ENCODE data around the gene LRRFIP2.

The LRRFIP2 gene

DNA sequence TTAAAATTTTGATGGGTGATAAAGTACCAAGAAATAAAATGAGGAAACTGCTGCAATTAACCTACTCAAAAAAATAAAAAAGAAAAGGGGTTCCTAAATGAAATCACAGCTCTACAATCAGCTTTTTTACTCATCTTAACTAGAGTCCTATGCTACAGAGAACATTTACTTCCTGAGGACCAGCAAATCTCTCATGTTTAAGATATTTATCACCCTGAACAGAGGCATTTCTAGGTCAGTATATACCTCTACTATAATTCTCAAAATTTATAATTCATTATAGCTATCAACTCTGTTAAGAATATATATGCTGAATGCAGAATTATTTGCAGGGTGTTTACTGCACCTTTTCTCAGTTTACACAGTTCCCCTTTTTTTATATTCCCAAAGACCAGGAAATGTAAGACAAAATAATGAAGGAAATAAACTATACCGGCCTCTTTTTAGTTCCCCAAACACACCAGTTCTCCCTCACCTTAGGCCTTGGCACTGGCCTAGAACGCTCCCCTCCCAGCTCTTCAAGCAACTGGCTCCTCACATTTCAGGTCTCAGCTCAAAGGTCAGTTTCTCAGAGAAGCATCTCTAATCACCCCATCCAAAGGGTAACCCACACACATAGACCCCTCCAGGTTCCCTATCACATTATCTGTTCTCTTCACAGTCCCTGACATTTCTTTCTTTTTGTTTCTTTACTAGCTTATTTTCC, 71.1 kb downstream of the LRRFIP2 start:
- Histone ChIP-seq H3K4me3 (ENCODE audit: low read length) (no peak overlapping the region), H3K36me3 (replicated peaks; ENCODE audit: insufficient read depth, low read length) (no peaks in the 10 kb centered on the region), H2AFZ (ENCODE audit: low read length) (no peak overlapping the region), H3K27me3 (replicated peaks; ENCODE audit: insufficient read depth, low read length) (no peaks in the 10 kb centered on the region), H3K9me2 (replicated peaks; ENCODE audit: insufficient read depth, low read length) (no peaks in the 10 kb centered on the region), H4K20me1 (ENCODE audit: insufficient read depth, low read length) (no peaks in the 10 kb centered on the region), H3K27ac (ENCODE audit: low read length) (no peak overlapping the region), H3K9ac (ENCODE audit: low read length) (no peak overlapping the region), H3K4me1 (ENCODE audit: low read length) (no peaks in the 10 kb centered on the region), H3F3A (ENCODE audit: insufficient read depth, low read length) (no peaks in the 10 kb centered on the region), H3K79me2 (ENCODE audit: low read length) (no peaks in the 10 kb centered on the region), H3K4me2 (ENCODE audit: low read depth, low read length) (no peak overlapping the region), H3K9me3 (replicated peaks; ENCODE audit: insufficient read depth, low read length) (no peaks in the 10 kb centered on the region)
- TF ChIP-seq EZH2phosphoT487 (IDR thresholded peaks at IDR 0.05; ENCODE audit: low read length), result no peak
- TF ChIP-seq EZH2 (optimal IDR thresholded peaks at IDR 0.05; ENCODE audit: low read depth, low read length), result no peak
- TF ChIP-seq, protein P1, sequence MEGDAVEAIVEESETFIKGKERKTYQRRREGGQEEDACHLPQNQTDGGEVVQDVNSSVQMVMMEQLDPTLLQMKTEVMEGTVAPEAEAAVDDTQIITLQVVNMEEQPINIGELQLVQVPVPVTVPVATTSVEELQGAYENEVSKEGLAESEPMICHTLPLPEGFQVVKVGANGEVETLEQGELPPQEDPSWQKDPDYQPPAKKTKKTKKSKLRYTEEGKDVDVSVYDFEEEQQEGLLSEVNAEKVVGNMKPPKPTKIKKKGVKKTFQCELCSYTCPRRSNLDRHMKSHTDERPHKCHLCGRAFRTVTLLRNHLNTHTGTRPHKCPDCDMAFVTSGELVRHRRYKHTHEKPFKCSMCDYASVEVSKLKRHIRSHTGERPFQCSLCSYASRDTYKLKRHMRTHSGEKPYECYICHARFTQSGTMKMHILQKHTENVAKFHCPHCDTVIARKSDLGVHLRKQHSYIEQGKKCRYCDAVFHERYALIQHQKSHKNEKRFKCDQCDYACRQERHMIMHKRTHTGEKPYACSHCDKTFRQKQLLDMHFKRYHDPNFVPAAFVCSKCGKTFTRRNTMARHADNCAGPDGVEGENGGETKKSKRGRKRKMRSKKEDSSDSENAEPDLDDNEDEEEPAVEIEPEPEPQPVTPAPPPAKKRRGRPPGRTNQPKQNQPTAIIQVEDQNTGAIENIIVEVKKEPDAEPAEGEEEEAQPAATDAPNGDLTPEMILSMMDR (IDR thresholded peaks at IDR 0.05; ENCODE audit: low read length), result no peak
- DNase-seq, result no peak

DNA sequence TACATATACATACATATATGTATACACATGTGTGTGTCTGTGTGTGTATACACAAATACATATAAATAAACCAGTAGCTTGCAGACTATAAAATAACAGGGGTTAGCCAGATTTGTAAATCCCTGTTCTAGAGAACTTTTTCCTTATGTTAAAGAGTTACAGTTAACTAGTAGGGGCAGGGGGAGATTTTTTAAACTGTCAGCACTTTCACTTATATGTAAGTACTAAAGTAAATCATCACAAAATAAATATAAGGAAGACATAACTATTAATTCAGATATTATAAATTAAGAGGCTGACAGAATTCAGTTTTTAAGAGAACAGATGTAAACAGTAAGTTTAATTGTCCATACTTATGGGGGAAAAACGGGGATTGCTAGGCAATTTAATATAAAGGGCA, 74.0 kb downstream of the LRRFIP2 start:
- H2AFZ ChIP-seq (ENCODE audit: low read length), result no peak overlapping the region
- no peaks in the 10 kb centered on the region for H3K36me3 ChIP-seq (replicated peaks; ENCODE audit: insufficient read depth, low read length)
- H3K4me2 ChIP-seq (ENCODE audit: low read depth, low read length), result no peak overlapping the region
- no peaks in the 10 kb centered on the region for H4K20me1 ChIP-seq (ENCODE audit: insufficient read depth, low read length)
- H3K9me3 ChIP-seq (replicated peaks; ENCODE audit: insufficient read depth, low read length), result no peaks in the 10 kb centered on the region
- no peaks in the 10 kb centered on the region for H3K9me2 ChIP-seq (replicated peaks; ENCODE audit: insufficient read depth, low read length)
- no peak overlapping the region for H3K27ac ChIP-seq (ENCODE audit: low read length)
- H3F3A ChIP-seq (ENCODE audit: insufficient read depth, low read length), result no peaks in the 10 kb centered on the region
- no peak overlapping the region for H3K9ac ChIP-seq (ENCODE audit: low read length)
- TF ChIP-seq EZH2 (optimal IDR thresholded peaks at IDR 0.05; ENCODE audit: low read depth, low read length) (no peak), EZH2phosphoT487 (IDR thresholded peaks at IDR 0.05; ENCODE audit: low read length) (no peak)
- TF ChIP-seq, protein P1 (IDR thresholded peaks at IDR 0.05; ENCODE audit: low read length), result no peak
- no peaks in the 10 kb centered on the region for H3K79me2 ChIP-seq (ENCODE audit: low read length)
- no peaks in the 10 kb centered on the region for H3K4me1 ChIP-seq (ENCODE audit: low read length)
- H3K4me3 ChIP-seq (ENCODE audit: low read length), result no peak overlapping the region
- DNase-seq, result no peak
- H3K27me3 ChIP-seq (replicated peaks; ENCODE audit: insufficient read depth, low read length), result no peaks in the 10 kb centered on the region

DNA sequence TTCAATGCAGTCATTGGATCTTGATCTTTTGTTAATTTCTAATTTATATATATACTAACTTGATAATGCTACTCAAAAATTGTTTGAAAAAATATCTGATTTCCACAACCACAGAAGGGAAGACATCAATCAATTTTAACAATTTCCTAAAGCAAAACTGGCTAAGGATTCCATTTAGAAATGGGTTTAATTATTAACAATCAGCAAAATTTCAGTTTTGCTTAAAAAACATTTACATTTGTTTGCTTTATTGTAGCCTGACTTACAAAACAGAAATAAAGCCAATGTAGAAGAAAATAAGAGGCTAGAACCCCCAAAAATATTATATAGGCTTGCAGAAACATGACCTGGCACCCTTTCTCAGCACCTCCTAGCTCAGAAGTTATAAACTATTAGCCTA, 74.9 kb downstream of the LRRFIP2 start:
- Histone ChIP-seq H3K27me3 (replicated peaks; ENCODE audit: insufficient read depth, low read length) (no peaks in the 10 kb centered on the region), H3F3A (ENCODE audit: insufficient read depth, low read length) (no peaks in the 10 kb centered on the region), H3K36me3 (replicated peaks; ENCODE audit: insufficient read depth, low read length) (no peaks in the 10 kb centered on the region), H3K79me2 (ENCODE audit: low read length) (no peaks in the 10 kb centered on the region), H3K9me2 (replicated peaks; ENCODE audit: insufficient read depth, low read length) (no peaks in the 10 kb centered on the region), H3K9me3 (replicated peaks; ENCODE audit: insufficient read depth, low read length) (no peaks in the 10 kb centered on the region), H3K4me2 (ENCODE audit: low read depth, low read length) (no peak overlapping the region), H4K20me1 (ENCODE audit: insufficient read depth, low read length) (no peaks in the 10 kb centered on the region), H3K4me3 (ENCODE audit: low read length) (no peak overlapping the region), H2AFZ (ENCODE audit: low read length) (no peak overlapping the region), H3K9ac (ENCODE audit: low read length) (no peak overlapping the region), H3K4me1 (ENCODE audit: low read length) (no peaks in the 10 kb centered on the region), H3K27ac (ENCODE audit: low read length) (no peak overlapping the region)
- DNase-seq, result no peak
- no peak for TF ChIP-seq EZH2phosphoT487 (IDR thresholded peaks at IDR 0.05; ENCODE audit: low read length)
- no peak for TF ChIP-seq EZH2 (optimal IDR thresholded peaks at IDR 0.05; ENCODE audit: low read depth, low read length)
- TF ChIP-seq, protein P1 (IDR thresholded peaks at IDR 0.05; ENCODE audit: low read length), result no peak

Data from MM.1S (cell line).